Tibial artery (tissue), 4 donors: ENCODE measurements around the gene SNX2.
"Not testable (repeated sequence)": the region's sequence is repeated elsewhere in the genome, so short reads cannot be mapped to it uniquely, and the experiment has no call there.

ENCODE experiments used
- DNase-seq, 2 donors: peaks; one replicate each; pipeline ENCODE4 v3.0.0-alpha.2; 2019
- H3K27ac ChIP-seq, 2 donors: fragments of 200-600 bp; sonication (generic) in 1 of 2; 1 replicate in 1 of 2; 2 replicates in 1 of 2; pipeline ENCODE4 v1.5.1; 2018 to 2019; ENCODE audit warnings: mild to moderate bottlenecking in 1 of 2
- H3K27me3 ChIP-seq, 2 donors: fragments of 200-600 bp; sonication (generic) in 1 of 2; one replicate each; pipeline versions ENCODE4 v1.5.1 to v1.6.0; 2016 to 2019
- H3K36me3 ChIP-seq, 3 donors: fragments of 200-600 bp; sonication (generic) in 2 of 3; one replicate each; pipeline ENCODE4 v1.5.1; 2016 to 2019; ENCODE audit warnings: mild to moderate bottlenecking in 2 of 3
- H3K4me1 ChIP-seq, 4 donors: fragments of 200-600 bp; sonication (generic) in 2 of 4; 1 replicate in 3 of 4; 2 replicates in 1 of 4; pipeline ENCODE4 v1.5.1; 2016 to 2019
- H3K4me3 ChIP-seq, 2 donors: fragments of 200-600 bp; sonication (generic) in 1 of 2; 1 replicate in 1 of 2; 2 replicates in 1 of 2; pipeline ENCODE4 v1.5.1; 2018 to 2019; ENCODE audit warnings: mild to moderate bottlenecking in 2 of 2
- H3K9me3 ChIP-seq, 3 donors: fragments of 200-600 bp; sonication (generic) in 1 of 3; one replicate each; pipeline ENCODE4 v1.5.1; 2016 to 2019
- CTCF ChIP-seq, 2 experiments: fragments of 200-600 bp in 1 of 2; fragments of 450-650 bp in 1 of 2; IDR thresholded peaks; one replicate each; pipeline ENCODE4 v1.5.1; 2017 to 2019; ENCODE audit warnings: antibody characterized with exemption in 2 of 2, mild to moderate bottlenecking in 1 of 2, moderate library complexity in 1 of 2
- intact Hi-C: fragments of 100-400 bp; cut with DNase I; formaldehyde crosslinking; loops from one replicate; pipeline ENCODE4 v1.15.0; 2023; ENCODE audit warnings: low total_unique reads

The SNX2 gene

DNA sequence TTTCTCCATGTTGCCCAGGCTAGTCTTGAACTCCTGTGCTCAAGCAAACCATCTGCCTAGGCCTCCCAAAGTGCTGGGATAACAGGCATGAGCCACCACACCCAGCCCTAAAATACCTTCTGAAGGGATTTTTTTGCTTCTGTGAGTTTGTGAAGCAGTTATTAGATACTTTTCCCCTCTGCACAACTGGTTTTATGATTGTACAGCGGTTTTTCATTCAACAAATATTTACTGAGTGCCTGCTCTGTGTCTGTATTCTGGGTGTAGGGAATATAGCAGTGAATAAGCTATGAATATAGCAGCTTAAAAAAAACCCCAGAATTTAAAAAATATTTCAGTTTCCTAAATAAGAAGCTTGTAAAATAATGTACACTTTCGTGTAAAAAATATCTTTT, 72.8 kb downstream of the SNX2 start:
- H3K9me3 ChIP-seq, result no peaks in the 10 kb centered on the region
- DNase-seq, result no peak
- H3K4me1 ChIP-seq, result peaks cover 0 to 37% (median 16%) of the 10 kb centered on the region in 4 donors
- no peak overlapping the region for H3K27ac ChIP-seq
- intact Hi-C loops, result loop anchor here (10.0 kb wide), 1 partner anchor 73 kb away; the partner anchor contains the start of gene SNX2
- no peak for TF ChIP-seq CTCF (IDR thresholded peaks at IDR 0.05)
- no peaks in the 10 kb centered on the region for H3K36me3 ChIP-seq
- no peak overlapping the region for H3K4me3 ChIP-seq
- H3K27me3 ChIP-seq, result no peaks in the 10 kb centered on the region

- Histone ChIP-seq H3K36me3 (no peaks in the 10 kb centered on the region), H3K27ac (no peak overlapping the region), H3K9me3 (no peaks in the 10 kb centered on the region), H3K4me1 (peaks cover 0 to 27% (median 13%) of the 10 kb centered on the region in 4 donors), H3K4me3 (no peak overlapping the region), H3K27me3 (no peaks in the 10 kb centered on the region)
- no peak for TF ChIP-seq CTCF (IDR thresholded peaks at IDR 0.05)
- intact Hi-C loops, result loop anchor here (10.0 kb wide), 1 partner anchor 75 kb away; the partner anchor contains the start of gene SNX2
- DNase-seq, result no peak
Observed at GRCh38 chr5:122849771-122850170, 74.9 kb downstream of the SNX2 start.

GRCh38 chr5:122857538-122857937, 82.7 kb downstream of the SNX2 start:
- intact Hi-C loops, H3K4me3 ChIP-seq: not testable (repeated sequence)

DNA sequence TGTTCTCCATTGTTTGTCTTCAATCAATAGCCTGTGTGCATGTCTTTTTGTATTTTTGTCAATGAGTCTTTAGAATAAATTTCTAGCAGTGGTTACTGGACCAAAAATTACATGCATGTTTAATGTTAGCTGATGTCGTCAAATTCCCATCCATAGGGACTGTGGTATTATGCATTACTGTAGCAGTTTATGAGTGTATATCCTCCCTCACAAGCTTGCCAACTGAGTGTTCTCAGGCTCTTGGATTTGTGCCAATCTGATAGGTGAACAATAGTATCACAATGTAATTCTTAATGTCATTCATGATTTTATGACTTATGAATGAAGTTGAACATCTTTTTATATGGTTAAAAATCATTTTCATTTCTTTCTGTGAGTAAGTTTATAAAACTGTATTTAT, 83.6 kb downstream of the SNX2 start:
- Histone ChIP-seq H3K27ac (no peak overlapping the region), H3K4me3 (no peak overlapping the region), H3K4me1 (no peaks in the 10 kb centered on the region), H3K9me3 (no peaks in the 10 kb centered on the region), H3K36me3 (no peaks in the 10 kb centered on the region), H3K27me3 (no peaks in the 10 kb centered on the region)
- TF ChIP-seq CTCF (IDR thresholded peaks at IDR 0.05), result no peak
- DNase-seq, result no peak
- intact Hi-C loops, result no loop called here

More at GRCh38 chr5:122857538-122857937, 82.7 kb downstream of the SNX2 start:
- not testable (repeated sequence) for H3K36me3 ChIP-seq, H3K9me3 ChIP-seq, H3K4me1 ChIP-seq, H3K27ac ChIP-seq, DNase-seq, H3K27me3 ChIP-seq

- Histone ChIP-seq H3K4me3 (no peak overlapping the region), H3K27me3 (no peaks in the 10 kb centered on the region), H3K27ac (no peak overlapping the region), H3K4me1 (no peaks in the 10 kb centered on the region), H3K9me3 (no peaks in the 10 kb centered on the region), H3K36me3 (peaks cover 0 to 21% (median 0%) of the 10 kb centered on the region in 3 donors)
- DNase-seq, result no peak
- TF ChIP-seq CTCF (IDR thresholded peaks at IDR 0.05), result no peak
- intact Hi-C loops, result no loop called here
Observed at GRCh38 chr5:122863240-122863639, 88.4 kb downstream of the SNX2 start.

DNA sequence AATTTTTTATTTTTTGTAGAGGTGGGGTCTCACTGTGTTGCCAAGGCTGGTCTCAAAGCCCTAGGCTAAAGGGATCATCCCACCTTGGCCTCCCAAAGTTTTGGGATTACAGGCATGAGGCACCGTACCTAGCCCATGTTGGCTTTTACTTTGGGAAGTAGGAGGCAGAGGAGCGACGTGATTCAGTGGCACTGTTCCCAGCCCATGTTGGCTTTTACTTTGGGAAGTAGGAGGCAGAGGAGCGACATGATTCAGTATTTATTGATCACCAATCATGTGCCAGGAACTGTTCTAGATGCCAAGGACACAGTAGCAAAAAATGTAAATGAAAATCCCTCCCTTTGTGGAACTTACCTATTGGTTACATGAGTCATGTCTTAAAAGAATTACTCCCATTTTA, 88.8 kb downstream of the SNX2 start:
- Histone ChIP-seq H3K4me3 (no peak overlapping the region), H3K36me3 (peaks cover 0 to 25% (median 0%) of the 10 kb centered on the region in 3 donors), H3K9me3 (no peaks in the 10 kb centered on the region), H3K27ac (no peak overlapping the region), H3K27me3 (no peaks in the 10 kb centered on the region), H3K4me1 (no peaks in the 10 kb centered on the region)
- no peak for DNase-seq
- TF ChIP-seq CTCF (IDR thresholded peaks at IDR 0.05), result no peak
- intact Hi-C loops, result no loop called here
